Stimulated activated naive CD8-positive, alpha-beta T cell treated with anti-CD3 and anti-CD28 coated beads, Interleukin-15, Interleukin-2, amounts not matched to agents 100 ng/mL and 50 ng/mL, for 24 hours (primary cell): ENCODE data around the gene GPC6.

ENCODE experiments used
- H3K27ac Mint-ChIP-seq: one replicate; pipeline ENCODE4 v1.8.0; 2021; ENCODE audit warnings: mild to moderate bottlenecking, mixed read lengths
- H3K27me3 Mint-ChIP-seq: one replicate; pipeline ENCODE4 v1.8.0; 2021; ENCODE audit warnings: mixed read lengths
- H3K36me3 Mint-ChIP-seq: one replicate; pipeline ENCODE4 v1.8.0; 2021; ENCODE audit warnings: low read depth, mixed read lengths
- H3K4me1 Mint-ChIP-seq: one replicate; pipeline ENCODE4 v1.8.0; 2021; ENCODE audit warnings: low read depth, mixed read lengths
- H3K4me3 Mint-ChIP-seq: one replicate; pipeline ENCODE4 v1.8.0; 2021; ENCODE audit warnings: mild to moderate bottlenecking, mixed read lengths
- H3K9me3 Mint-ChIP-seq: one replicate; pipeline ENCODE4 v1.8.0; 2021; ENCODE audit warnings: mixed read lengths

Gene GPC6

DNA sequence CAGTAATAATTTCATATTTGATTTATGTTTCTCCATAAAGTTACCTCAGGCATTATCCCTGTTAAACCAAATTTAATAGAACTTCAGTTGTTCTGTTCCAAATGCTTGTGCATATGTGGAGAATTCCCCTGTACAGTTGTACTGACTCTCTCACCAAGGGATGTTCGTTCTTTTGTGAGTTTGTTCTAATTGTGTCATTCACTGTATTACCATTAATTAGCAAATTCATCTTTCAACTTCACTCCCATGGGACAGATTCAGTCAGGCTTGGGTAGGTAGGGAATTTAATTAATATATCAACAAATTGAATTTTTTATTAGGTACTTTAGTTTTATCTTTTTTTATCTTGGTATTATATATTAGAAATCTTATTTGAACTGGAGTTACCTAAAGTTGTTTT, 987.5 kb downstream of the GPC6 start:
- Mint-ChIP-seq H3K9me3 (no peaks in the 10 kb centered on the region), H3K27me3 (no peaks in the 10 kb centered on the region), H3K36me3 (no peaks in the 10 kb centered on the region), H3K4me3 (no peak overlapping the region), H3K27ac (no peak overlapping the region), H3K4me1 (peaks cover 4% of the 10 kb centered on the region)

DNA sequence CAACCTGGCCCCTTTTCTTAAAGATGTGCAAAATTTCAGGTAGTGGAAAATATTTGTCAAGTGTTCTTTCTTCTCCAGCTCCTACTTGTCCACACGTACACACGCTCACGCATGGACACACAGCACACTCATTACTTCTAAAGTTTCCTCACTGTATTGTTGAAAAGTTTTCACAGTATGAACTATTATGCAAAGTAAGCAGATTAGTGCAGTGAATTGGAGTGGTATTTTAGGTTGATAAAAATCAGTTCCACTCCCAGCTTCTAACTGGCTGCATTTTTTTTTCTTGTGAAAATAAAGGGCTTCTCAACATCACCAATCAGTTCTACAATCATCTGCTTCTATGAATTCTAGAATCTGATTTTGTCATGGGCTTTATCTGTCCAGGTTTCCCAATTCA, 988.4 kb downstream of the GPC6 start:
- Mint-ChIP-seq H3K9me3 (no peaks in the 10 kb centered on the region), H3K4me1 (peaks cover 4% of the 10 kb centered on the region), H3K36me3 (no peaks in the 10 kb centered on the region), H3K27me3 (no peaks in the 10 kb centered on the region), H3K4me3 (no peak overlapping the region), H3K27ac (no peak overlapping the region)

DNA sequence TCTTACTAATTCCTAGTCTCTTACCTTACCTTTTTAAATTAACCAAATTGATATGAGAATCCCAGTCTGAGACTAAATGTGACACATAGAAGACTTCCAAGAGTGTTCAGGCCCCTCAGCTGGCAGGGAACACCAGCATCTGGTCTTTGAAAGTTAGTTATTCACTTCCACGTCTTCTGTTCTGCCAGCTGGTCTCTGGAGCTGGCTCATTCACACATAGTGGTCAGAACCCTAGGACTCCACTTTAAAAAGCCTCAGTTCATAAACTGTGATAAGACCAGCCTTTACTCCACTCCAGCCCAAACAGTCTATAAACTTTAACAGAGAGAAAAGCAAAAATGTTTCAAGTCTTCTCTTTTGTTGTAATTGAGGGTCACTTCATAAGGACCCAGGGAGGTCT, 989.9 kb downstream of the GPC6 start:
- no peak overlapping the region for H3K4me3 Mint-ChIP-seq
- no peaks in the 10 kb centered on the region for H3K36me3 Mint-ChIP-seq
- no peak overlapping the region for H3K27ac Mint-ChIP-seq
- no peaks in the 10 kb centered on the region for H3K27me3 Mint-ChIP-seq
- no peaks in the 10 kb centered on the region for H3K9me3 Mint-ChIP-seq
- H3K4me1 Mint-ChIP-seq: no peaks in the 10 kb centered on the region

DNA sequence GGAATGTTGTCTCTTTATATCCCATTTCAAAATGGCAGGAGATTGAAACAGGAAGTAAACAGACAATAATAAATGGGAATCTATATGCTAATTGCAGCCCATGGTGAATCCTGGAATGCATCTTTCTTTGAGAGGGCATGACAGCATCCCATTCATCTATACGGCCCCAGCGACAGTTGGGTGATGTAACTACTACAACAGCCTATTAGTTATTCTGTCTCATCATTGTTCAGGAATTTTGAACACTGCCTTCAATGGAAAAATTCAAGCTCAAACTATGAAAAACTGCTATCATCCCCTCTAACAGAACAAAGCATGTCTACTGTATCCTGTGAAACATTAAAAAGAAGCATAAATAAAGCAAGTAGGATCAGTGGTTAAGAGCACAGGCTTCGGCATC, 990.8 kb downstream of the GPC6 start:
- Mint-ChIP-seq H3K4me1 (no peaks in the 10 kb centered on the region), H3K27me3 (no peaks in the 10 kb centered on the region), H3K9me3 (no peaks in the 10 kb centered on the region), H3K36me3 (no peaks in the 10 kb centered on the region), H3K4me3 (no peak overlapping the region), H3K27ac (no peak overlapping the region)

DNA sequence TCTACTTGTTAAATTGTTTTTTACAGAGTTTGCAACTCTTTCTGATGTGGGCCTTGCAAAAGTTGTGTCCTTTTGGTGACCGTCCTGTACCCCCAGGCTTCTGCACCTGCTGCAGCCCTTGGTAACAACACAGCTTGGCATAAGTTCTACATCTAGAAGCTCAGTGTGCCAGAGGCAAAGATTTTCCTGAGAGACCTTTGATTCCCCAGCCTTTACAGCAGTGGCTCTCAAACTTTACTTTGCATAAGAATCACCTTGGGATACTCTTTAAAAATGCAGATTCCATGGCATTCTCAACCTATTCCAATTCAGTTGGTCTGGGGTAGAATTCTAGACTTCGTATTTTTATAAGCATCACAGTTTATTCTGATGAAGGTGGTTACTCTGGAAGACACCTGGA, 991.9 kb downstream of the GPC6 start:
- Mint-ChIP-seq H3K4me1 (no peaks in the 10 kb centered on the region), H3K36me3 (no peaks in the 10 kb centered on the region), H3K27ac (no peak overlapping the region), H3K4me3 (no peak overlapping the region), H3K27me3 (no peaks in the 10 kb centered on the region), H3K9me3 (no peaks in the 10 kb centered on the region)

DNA sequence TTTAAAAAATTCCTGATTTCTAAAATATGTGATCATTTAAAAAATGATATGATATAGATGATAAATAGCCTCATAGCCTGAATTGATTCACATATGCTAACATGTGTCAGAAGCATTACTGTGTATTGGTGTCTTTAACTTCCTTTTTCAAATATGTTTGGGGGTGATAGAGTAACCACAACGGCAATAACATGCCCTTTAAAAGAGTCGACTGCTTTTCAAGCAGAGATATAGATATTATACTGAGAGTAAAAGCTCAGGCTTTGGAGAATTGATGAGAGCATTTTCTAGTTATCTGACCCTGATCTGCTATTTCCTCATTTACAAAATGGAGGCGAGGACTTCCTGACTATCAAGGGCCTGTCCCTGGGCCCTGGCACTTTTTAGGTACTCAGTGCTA, 992.3 kb downstream of the GPC6 start:
- Mint-ChIP-seq H3K27me3 (no peaks in the 10 kb centered on the region), H3K4me1 (no peaks in the 10 kb centered on the region), H3K36me3 (no peaks in the 10 kb centered on the region), H3K4me3 (no peak overlapping the region), H3K27ac (no peak overlapping the region), H3K9me3 (no peaks in the 10 kb centered on the region)

DNA sequence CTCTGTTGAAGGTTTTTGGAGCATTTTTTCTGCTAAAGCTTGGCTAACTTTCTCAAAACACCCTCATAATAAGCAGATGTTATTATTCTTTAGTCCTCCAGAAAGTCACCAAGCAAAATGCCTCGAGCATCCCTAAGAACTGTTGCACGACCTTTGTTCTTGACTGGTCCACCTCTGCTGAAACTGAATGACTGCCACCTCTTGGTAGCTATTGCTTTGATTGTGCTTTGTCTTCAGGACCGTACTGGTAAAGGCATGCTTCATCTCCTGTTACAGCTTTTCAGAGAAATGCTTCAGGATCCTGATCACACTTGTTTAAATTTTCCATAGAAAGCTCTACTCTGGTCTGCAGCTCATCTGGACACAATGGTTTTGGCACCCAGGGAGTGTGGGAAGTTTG, 998.1 kb downstream of the GPC6 start:
- Mint-ChIP-seq H3K4me1 (no peaks in the 10 kb centered on the region), H3K27ac (no peak overlapping the region), H3K4me3 (no peak overlapping the region), H3K27me3 (no peaks in the 10 kb centered on the region), H3K9me3 (no peaks in the 10 kb centered on the region), H3K36me3 (no peaks in the 10 kb centered on the region)

DNA sequence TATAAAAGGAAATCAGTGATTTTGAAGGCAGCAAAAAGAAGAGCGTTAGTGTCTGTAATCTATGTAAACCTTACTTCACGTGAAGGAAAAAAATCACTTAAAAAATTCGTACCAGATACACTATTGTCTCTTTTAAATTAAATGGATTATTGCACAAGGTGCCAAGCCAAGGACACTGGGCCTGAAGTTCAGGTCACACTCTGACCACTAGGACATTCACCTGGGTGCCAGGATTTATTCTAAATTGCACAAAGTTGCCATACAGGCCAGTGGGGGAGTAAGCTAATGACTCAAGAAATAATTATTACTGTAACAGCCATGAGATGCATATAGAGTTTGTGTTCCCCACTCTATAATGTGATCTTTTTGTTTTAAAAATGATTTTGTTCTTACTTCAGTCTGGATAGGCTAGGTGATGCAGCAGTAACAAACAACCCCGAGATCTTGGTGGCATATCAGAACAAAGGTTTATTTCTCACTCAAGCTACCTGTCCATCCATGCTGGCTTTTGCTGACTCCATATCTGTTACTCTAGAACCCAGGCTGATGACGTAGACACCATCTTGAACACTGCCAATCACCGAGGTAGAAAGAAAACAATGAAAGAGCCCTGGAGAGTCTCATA, 1000.8 kb downstream of the GPC6 start:
- no peaks in the 10 kb centered on the region for H3K9me3 Mint-ChIP-seq

DNA sequence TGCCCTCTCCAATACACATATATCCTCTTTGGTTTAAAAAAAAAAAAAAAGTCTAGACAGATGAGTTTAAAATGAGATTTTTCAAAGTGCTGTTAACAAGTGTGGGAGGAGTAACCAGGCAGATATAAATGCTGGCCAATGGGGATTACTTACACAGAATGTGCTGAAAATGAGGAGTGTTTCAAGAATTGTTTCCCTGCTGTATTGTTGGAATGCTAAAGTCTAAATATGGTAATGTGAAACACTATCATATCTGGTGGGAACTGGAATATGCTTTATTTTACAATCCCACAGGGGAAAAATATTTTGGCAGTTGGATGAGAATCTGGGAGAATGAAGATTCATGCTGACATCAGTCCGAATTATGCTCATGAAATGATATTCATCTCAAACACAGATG, 1002.2 kb downstream of the GPC6 start:
- Mint-ChIP-seq H3K27me3 (no peaks in the 10 kb centered on the region), H3K27ac (no peak overlapping the region), H3K36me3 (no peaks in the 10 kb centered on the region), H3K4me1 (no peaks in the 10 kb centered on the region), H3K4me3 (no peak overlapping the region), H3K9me3 (no peaks in the 10 kb centered on the region)

More for the DNA sequence above, 1000.8 kb downstream of the GPC6 start:
- H3K27ac Mint-ChIP-seq: no peak overlapping the region
- no peaks in the 10 kb centered on the region for H3K27me3 Mint-ChIP-seq
- no peaks in the 10 kb centered on the region for H3K36me3 Mint-ChIP-seq
- no peak overlapping the region for H3K4me3 Mint-ChIP-seq
- no peaks in the 10 kb centered on the region for H3K4me1 Mint-ChIP-seq

DNA sequence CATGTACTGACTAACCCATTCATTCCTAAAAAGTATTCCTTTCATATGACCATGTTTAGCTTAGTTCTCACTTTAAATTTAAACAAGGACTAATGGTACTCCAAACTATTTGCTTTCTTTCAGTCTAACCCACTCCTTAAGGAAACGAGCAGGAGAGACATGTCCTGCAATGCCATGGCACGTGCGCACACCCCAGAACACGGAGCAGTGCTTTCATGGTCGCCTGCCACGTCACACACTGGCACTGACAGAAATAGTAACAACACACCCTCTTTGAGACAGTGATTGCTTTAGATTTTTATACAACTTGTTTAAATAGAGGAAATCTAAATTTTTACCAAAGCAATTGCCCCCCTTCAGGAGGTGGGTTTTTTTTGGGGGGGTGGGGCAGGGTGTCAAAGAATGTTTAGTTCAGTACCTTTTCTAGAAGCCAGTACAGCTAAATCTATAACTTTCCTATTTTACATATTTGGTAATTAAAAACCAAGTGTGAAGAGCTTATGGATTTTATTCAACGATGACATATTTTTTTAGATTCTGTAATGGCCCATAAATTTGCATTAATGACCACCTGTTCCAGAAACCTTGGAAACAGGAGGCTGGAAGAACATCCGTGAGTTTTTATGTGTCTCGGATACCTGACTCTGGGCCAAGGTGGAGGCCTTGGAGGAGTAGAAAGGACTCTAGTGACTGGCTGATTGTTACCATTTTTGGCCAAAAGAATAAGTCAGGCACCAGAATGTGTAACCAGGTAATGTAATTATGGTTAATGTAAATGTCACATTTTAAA, 1005.7 kb downstream of the GPC6 start:
- Mint-ChIP-seq H3K4me3 (no peak overlapping the region), H3K9me3 (no peaks in the 10 kb centered on the region), H3K36me3 (no peaks in the 10 kb centered on the region), H3K4me1 (peaks cover 14% of the 10 kb centered on the region), H3K27ac (no peak overlapping the region), H3K27me3 (no peaks in the 10 kb centered on the region)

DNA sequence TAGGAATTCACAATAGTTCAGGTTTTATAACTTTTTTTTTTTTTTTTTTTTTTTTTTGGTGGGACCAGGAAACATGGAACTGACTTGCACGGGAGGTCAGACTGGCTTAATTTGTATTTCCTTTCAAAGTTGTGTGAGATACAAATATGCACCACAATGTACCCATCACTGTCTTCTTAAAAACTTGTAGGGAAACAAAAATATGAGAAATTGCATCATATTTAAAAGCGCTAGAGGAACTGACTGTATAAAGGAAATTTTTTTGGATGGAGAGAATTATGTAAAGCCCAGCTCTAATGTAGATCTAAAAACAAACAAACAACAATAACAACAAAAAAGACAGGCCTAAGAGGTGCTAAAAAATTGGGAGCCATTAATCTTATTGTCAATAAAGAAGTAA, 1006.3 kb downstream of the GPC6 start:
- Mint-ChIP-seq H3K4me1 (peaks cover 20% of the 10 kb centered on the region), H3K27ac (no peak overlapping the region), H3K27me3 (no peaks in the 10 kb centered on the region), H3K4me3 (no peak overlapping the region), H3K9me3 (no peaks in the 10 kb centered on the region), H3K36me3 (no peaks in the 10 kb centered on the region)

DNA sequence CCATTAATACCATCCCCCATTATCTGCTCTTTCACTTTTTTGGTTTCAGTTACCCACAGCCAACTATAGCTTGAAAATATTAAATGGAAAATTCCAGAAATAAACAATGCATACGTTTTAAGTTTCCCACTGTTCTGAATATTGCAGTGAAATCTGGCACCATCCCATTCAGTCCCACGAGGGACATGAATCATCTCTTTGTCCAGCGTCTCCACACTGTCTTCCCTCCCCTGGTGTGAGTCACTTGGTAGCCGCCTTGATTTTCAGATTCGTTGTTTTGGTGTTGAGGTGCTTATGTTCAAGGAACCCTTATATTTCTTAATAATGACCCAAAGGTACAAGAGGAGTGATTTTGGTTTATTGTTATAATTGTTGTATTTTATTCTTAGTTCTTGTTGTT, 1006.8 kb downstream of the GPC6 start:
- Mint-ChIP-seq H3K4me3 (no peak overlapping the region), H3K27ac (no peak overlapping the region), H3K9me3 (no peaks in the 10 kb centered on the region), H3K36me3 (no peaks in the 10 kb centered on the region), H3K4me1 (peaks cover 24% of the 10 kb centered on the region), H3K27me3 (no peaks in the 10 kb centered on the region)

DNA sequence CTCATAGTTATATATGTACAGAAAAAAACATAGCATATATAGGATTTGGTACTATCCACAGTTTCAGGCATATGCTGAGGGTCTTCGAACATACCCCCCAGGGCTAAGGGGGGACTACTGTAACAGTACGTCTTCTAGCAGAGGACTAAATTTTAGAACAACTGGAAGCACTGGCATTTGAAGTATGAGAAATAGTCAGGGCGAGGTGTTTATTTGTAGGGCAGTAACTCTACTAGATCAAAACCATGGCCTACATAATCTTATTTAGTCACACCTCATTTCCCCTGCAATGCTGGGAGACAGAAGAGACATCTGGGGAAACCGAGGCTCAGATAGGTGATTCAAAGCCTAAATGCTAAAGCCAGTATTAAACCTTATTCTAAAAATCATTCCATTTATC, 1007.2 kb downstream of the GPC6 start:
- no peaks in the 10 kb centered on the region for H3K27me3 Mint-ChIP-seq

DNA sequence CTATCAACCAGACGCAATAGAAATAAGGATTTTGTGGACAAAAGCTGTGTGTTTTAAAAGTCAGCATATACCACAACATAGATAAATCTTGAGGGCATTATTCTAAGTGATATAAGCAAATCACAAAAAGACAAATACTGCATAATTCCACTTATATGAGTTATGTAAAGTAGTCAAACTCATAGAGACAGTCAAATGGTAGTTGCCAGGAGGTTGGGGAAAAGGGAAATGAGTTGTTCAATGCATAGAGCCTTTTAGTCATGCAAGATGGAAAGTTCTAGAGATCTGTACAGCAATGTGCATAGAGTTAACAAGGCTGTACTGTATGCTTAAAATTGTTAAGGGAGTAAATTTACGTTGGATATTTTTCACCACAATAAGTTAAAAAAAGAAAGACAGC, 1008.1 kb downstream of the GPC6 start:
- peaks cover 38% of the 10 kb centered on the region for H3K4me1 Mint-ChIP-seq
- H3K9me3 Mint-ChIP-seq: no peaks in the 10 kb centered on the region
- H3K4me3 Mint-ChIP-seq: no peak overlapping the region
- no peaks in the 10 kb centered on the region for H3K27me3 Mint-ChIP-seq
- H3K36me3 Mint-ChIP-seq: no peaks in the 10 kb centered on the region
- H3K27ac Mint-ChIP-seq: no peak overlapping the region

More for the DNA sequence above, 1007.2 kb downstream of the GPC6 start:
- H3K4me1 Mint-ChIP-seq: peaks cover 28% of the 10 kb centered on the region
- no peak overlapping the region for H3K4me3 Mint-ChIP-seq
- no peak overlapping the region for H3K27ac Mint-ChIP-seq
- no peaks in the 10 kb centered on the region for H3K9me3 Mint-ChIP-seq
- no peaks in the 10 kb centered on the region for H3K36me3 Mint-ChIP-seq

DNA sequence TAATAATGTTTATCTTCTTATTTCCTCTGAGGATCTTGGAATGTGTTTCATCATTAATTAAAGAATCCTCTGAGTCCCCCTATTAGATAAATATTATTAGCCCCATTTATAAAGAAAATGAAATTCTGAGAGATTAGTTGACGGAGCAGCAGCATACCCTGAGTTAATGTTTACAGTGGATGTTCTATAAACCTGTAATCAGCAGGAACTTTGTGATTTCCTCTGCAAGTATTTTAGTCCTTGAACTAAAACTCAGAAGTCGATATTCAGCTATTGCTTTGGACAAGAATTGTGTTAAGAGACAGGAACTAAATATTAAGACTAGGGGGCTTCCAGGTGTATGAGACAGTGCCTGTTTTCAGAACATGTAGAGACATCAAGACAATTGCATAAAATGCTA, 1009.5 kb downstream of the GPC6 start:
- no peak overlapping the region for H3K27ac Mint-ChIP-seq
- peaks cover 42% of the 10 kb centered on the region for H3K4me1 Mint-ChIP-seq

DNA sequence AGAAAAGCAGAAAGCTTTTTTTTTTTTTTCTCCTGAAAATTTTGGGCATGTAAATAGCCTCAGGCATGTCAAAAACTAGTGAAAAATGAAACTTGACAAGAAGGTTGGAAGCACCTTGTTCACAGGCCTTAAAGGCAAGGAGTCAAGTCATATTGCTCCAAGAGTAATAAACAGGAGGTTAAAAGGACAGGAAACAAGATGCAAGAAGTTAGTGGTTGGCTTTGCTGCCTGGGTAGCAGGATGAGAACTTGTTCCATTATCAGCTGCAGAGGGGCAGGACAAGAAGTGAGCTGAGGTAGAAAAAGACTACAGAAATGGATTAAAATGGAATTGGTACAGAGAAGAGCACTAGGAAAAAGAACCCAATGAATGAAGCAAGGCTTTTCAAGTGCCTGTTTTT, 1010.3 kb downstream of the GPC6 start:
- peak overlapping the region; percentile 78 for H3K27ac Mint-ChIP-seq
- peaks cover 42% of the 10 kb centered on the region for H3K4me1 Mint-ChIP-seq
- no peaks in the 10 kb centered on the region for H3K36me3 Mint-ChIP-seq
- no peaks in the 10 kb centered on the region for H3K27me3 Mint-ChIP-seq
- H3K4me3 Mint-ChIP-seq: peak overlapping the region; percentile 15
- H3K9me3 Mint-ChIP-seq: no peaks in the 10 kb centered on the region

More for the DNA sequence above, 1009.5 kb downstream of the GPC6 start:
- H3K4me3 Mint-ChIP-seq: peak overlapping the region; percentile 15
- no peaks in the 10 kb centered on the region for H3K9me3 Mint-ChIP-seq
- no peaks in the 10 kb centered on the region for H3K36me3 Mint-ChIP-seq
- H3K27me3 Mint-ChIP-seq: no peaks in the 10 kb centered on the region
